ENCODE data around the gene PDE11A. TPM values are rescaled to one million over a fixed set of nuclear protein-coding genes. Genes with fewer than 3 reads are reported as not detected.

PDE11A gene
- total and polyA plus RNA-seq, 2 of the 13 experiments (the other 11 are each of a cell fraction or from before 2014, with no cell fraction given) = 1.2 to 1.7 TPM

DNA sequence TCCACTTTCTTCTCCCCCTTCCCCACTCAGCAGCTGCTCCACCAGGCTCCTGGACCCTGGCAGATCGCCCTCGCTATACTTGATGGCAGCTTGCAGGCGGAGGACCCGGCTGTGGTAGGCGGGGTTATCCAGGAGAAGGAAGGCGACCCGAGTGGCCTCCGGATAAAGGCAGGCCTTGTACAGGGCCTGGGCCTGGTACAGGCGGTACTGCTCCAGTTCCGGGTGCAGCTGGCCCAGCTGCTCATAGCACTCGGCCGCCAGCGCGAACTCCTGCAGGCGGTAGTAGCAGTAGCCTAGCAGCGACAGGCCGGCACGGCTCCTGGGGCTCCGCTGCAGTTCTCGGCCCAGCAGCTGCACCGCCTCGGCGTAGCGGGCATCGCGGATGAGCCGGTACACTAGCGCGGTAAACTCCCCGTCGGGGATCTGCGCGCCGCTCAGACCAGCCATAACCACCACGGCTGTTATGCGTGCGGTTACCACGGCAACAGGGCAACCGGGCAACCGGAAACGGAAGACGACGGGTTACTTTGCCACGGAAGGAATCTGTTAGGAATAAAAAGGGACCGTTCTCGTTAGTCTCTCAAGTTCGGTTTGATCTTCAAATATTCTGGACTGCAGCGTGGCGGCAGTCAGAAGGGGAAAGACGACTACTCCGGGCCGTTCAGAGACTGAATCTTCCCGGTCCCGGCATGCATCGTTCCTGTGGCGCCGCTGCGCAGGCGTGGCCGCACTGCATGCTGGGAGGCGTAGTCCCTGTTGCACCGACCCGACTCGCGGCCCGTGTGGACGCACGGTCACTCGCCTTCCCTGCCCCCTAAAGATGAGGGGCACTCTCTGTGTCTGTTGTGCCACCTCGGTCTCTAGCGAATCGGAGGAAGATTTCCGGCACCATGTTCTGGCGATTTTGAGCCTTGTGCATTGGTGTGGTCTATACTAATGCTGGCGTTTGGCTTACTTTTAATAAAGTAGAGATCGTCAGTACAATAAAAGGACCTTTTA lies 454.0 kb downstream of the PDE11A start (continued):
- TF ChIP-seq KMT2A (CRISPR knock-in tag; IDR thresholded peaks at IDR 0.05) (peak; percentile 48), RARG (CRISPR knock-in tag; IDR thresholded peaks at IDR 0.05; ENCODE audit: low read depth) (no peak), ZNF597 (CRISPR knock-in tag; IDR thresholded peaks at IDR 0.05) (no peak), RFXAP (CRISPR knock-in tag; IDR thresholded peaks at IDR 0.05; ENCODE audit: borderline replicate concordance) (peak; percentile 83; the same call in 1 of the 2 replicates), SRF (IDR thresholded peaks at IDR 0.05; ENCODE audit: low read depth, low read length) (no peak), DDIT3 (CRISPR knock-in tag; IDR thresholded peaks at IDR 0.05) (0 out of 2 replicates have a peak, but pooled peaks have one; percentile 55), ZNF225 (CRISPR knock-in tag; IDR thresholded peaks at IDR 0.05) (0 out of 2 replicates have a peak, but pooled peaks have one; percentile 53), ZMYM3 (CRISPR knock-in tag; IDR thresholded peaks at IDR 0.05) (0 out of 2 replicates have a peak, but pooled peaks have one; percentile 13), HES4 (CRISPR knock-in tag; IDR thresholded peaks at IDR 0.05; ENCODE audit: borderline replicate concordance) (no peak; the same call in none of the 2 replicates), ZNF484 (CRISPR knock-in tag; IDR thresholded peaks at IDR 0.05; ENCODE audit: borderline replicate concordance, low read depth) (no peak), ZFP36L2 (CRISPR knock-in tag; IDR thresholded peaks at IDR 0.05) (peak; percentile 0; the same call in 1 of the 2 replicates), HHEX (CRISPR knock-in tag; IDR thresholded peaks at IDR 0.05) (no peak), ZNF556 (CRISPR knock-in tag; IDR thresholded peaks at IDR 0.05; ENCODE audit: borderline replicate concordance) (peak; percentile 85; the same call in 1 of the 2 replicates), TAF15 (IDR thresholded peaks at IDR 0.05; ENCODE audit: low read depth, low read length, poor library complexity, severe bottlenecking) (no peak), HOMEZ (CRISPR knock-in tag; IDR thresholded peaks at IDR 0.05; ENCODE audit: low read depth) (no peak; the same call in 1 of the 2 replicates), ZNF121 (CRISPR knock-in tag; IDR thresholded peaks at IDR 0.05) (peak; percentile 56), MZF1 (CRISPR knock-in tag; IDR thresholded peaks at IDR 0.05; ENCODE audit: borderline replicate concordance) (peak; percentile 36; the same call in 1 of the 2 replicates), ARNT (IDR thresholded peaks at IDR 0.05) (no peak), FOSL1 (CRISPR knock-in tag; IDR thresholded peaks at IDR 0.05; ENCODE audit: borderline replicate concordance) (no peak), GZF1 (CRISPR knock-in tag; IDR thresholded peaks at IDR 0.05) (peak; percentile 57; the same call in 1 of the 2 replicates), NAIF1 (CRISPR knock-in tag; IDR thresholded peaks at IDR 0.05; ENCODE audit: borderline replicate concordance) (peak; percentile 77; the same call in 1 of the 2 replicates)
- TF ChIP-seq, protein P1, sequence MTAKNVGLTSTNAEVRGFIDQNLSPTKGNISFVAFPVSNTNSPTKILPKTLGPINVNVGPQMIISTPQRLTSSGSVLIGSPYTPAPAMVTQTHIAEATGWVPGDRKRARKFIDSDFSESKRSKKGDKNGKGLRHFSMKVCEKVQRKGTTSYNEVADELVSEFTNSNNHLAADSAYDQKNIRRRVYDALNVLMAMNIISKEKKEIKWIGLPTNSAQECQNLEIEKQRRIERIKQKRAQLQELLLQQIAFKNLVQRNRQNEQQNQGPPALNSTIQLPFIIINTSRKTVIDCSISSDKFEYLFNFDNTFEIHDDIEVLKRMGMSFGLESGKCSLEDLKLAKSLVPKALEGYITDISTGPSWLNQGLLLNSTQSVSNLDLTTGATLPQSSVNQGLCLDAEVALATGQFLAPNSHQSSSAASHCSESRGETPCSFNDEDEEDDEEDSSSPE (CRISPR knock-in tag; IDR thresholded peaks at IDR 0.05) = peak; percentile 61
